CD14-positive monocyte (primary cell): ENCODE data around the gene RNF17. TPM values are rescaled to one million over a fixed set of nuclear protein-coding genes. Genes with fewer than 3 reads are reported as not detected.

Source experiments
- DNase-seq, 3 donors: peaks; one replicate each; pipeline ENCODE4 v3.0.0-alpha.2; 2011 to 2022
- H2AFZ ChIP-seq: 2 replicates; pipeline ENCODE4 v1.6.0; 2012; ENCODE audit warnings: mild to moderate bottlenecking, low read depth, low read length, inconsistent platforms; ENCODE audit not compliant: insufficient read depth, poor library complexity, severe bottlenecking
- H3K27ac ChIP-seq, 2 donors: 1 replicate in 1 of 2; 2 replicates in 1 of 2; pipeline ENCODE4 v1.5.1; 2012 to 2013; ENCODE audit warnings: low read length in 2 of 2, control low read depth in 1 of 2, inconsistent platforms in 1 of 2, low read depth in 1 of 2, mild to moderate bottlenecking in 1 of 2
- H3K27me3 ChIP-seq, 2 donors: one replicate each; pipeline versions ENCODE4 v1.6.0 to v1.6.1; 2011 to 2013; ENCODE audit warnings: low read length in 2 of 2; ENCODE audit not compliant: control insufficient read depth in 2 of 2, insufficient read depth in 2 of 2
- H3K36me3 ChIP-seq, 2 donors: replicated peaks in 1 of 2; 1 replicate in 1 of 2; 2 replicates in 1 of 2; pipeline versions ENCODE4 v1.5.1 to v1.6.1; 2012 to 2013; ENCODE audit warnings: low read length in 2 of 2, control low read depth in 1 of 2, inconsistent platforms in 1 of 2, mild to moderate bottlenecking in 1 of 2; ENCODE audit not compliant: insufficient read depth in 2 of 2, control insufficient read depth in 1 of 2
- H3K4me1 ChIP-seq, 2 donors: 1 replicate in 1 of 2; 2 replicates in 1 of 2; pipeline versions ENCODE4 v1.5.1 to v1.6.1; 2012 to 2013; ENCODE audit warnings: low read length in 2 of 2, control low read depth in 1 of 2, inconsistent platforms in 1 of 2, mild to moderate bottlenecking in 1 of 2, moderate library complexity in 1 of 2; ENCODE audit not compliant: insufficient read depth in 2 of 2, control insufficient read depth in 1 of 2
- H3K4me2 ChIP-seq: replicated peaks from 2 replicates; pipeline ENCODE3; 2012; ENCODE audit warnings: low read length, moderate library complexity, mild to moderate bottlenecking; ENCODE audit not compliant: poor library complexity, severe bottlenecking; ENCODE audit errors: extremely low read depth
- H3K4me3 ChIP-seq, 3 experiments: fragments of 200-600 bp in 1 of 3; sonication (generic) in 1 of 3; replicated peaks in 1 of 3; 1 replicate in 2 of 3; 2 replicates in 1 of 3; pipeline ENCODE4 v1.5.1; 2011 to 2013; ENCODE audit warnings: low read length in 3 of 3, mild to moderate bottlenecking in 3 of 3, control low read depth in 2 of 3, low read depth in 2 of 3, inconsistent platforms in 1 of 3, moderate library complexity in 1 of 3
- H3K79me2 ChIP-seq: 2 replicates; pipeline ENCODE4 v1.6.0; 2012; ENCODE audit warnings: mild to moderate bottlenecking, control low read depth, inconsistent platforms, low read length, moderate library complexity; ENCODE audit not compliant: insufficient read depth
- H3K9ac ChIP-seq: 2 replicates; pipeline ENCODE4 v1.6.0; 2017; ENCODE audit warnings: low read length, mild to moderate bottlenecking; ENCODE audit not compliant: insufficient read depth, poor library complexity, severe bottlenecking
- H3K9me3 ChIP-seq, 2 donors: replicated peaks in 1 of 2; 1 replicate in 1 of 2; 2 replicates in 1 of 2; pipeline versions ENCODE4 v1.5.1 to v1.6.1; 2012 to 2013; ENCODE audit warnings: low read length in 2 of 2, control low read depth in 1 of 2; ENCODE audit not compliant: control insufficient read depth in 1 of 2, insufficient read depth in 1 of 2
- H4K20me1 ChIP-seq: 2 replicates; pipeline ENCODE4 v1.6.0; 2012; ENCODE audit warnings: mild to moderate bottlenecking, low read length, control low read depth, moderate library complexity; ENCODE audit not compliant: insufficient read depth
- H3K27ac Mint-ChIP-seq, 7 donors: one replicate each; pipeline ENCODE4 v1.8.0; 2020; ENCODE audit warnings: mild to moderate bottlenecking in 7 of 7, mixed read lengths in 7 of 7, moderate library complexity in 6 of 7, inconsistent platforms in 2 of 7
- H3K27me3 Mint-ChIP-seq, 3 donors: one replicate each; pipeline ENCODE4 v1.8.0; 2021 to 2022; ENCODE audit warnings: low read depth in 3 of 3, mild to moderate bottlenecking in 3 of 3, mixed read lengths in 3 of 3, moderate library complexity in 3 of 3, inconsistent platforms in 1 of 3
- H3K36me3 Mint-ChIP-seq, 2 donors: one replicate each; pipeline ENCODE4 v1.8.0; 2020; ENCODE audit warnings: mixed read lengths in 2 of 2, inconsistent platforms in 1 of 2, mild to moderate bottlenecking in 1 of 2
- H3K4me1 Mint-ChIP-seq: one replicate; pipeline ENCODE4 v1.8.0; 2020; ENCODE audit warnings: mild to moderate bottlenecking, mixed read lengths
- H3K4me3 Mint-ChIP-seq, 2 donors: one replicate each; pipeline ENCODE4 v1.8.0; 2020; ENCODE audit warnings: mild to moderate bottlenecking in 2 of 2, mixed read lengths in 2 of 2, moderate library complexity in 1 of 2
- H3K9me3 Mint-ChIP-seq, 7 donors: one replicate each; pipeline ENCODE4 v1.8.0; 2020 to 2022; ENCODE audit warnings: mixed read lengths in 7 of 7, mild to moderate bottlenecking in 6 of 7, moderate library complexity in 6 of 7, inconsistent platforms in 2 of 7
- CTCF ChIP-seq: fragments of 200-600 bp; IDR thresholded peaks from one replicate; pipeline ENCODE4 v1.8.0; 2022; ENCODE audit warnings: antibody characterized with exemption, mild to moderate bottlenecking
- WGBS: methylation state at CpG from one replicate; pipeline ENCODE4 v1.1.5; 2013; ENCODE audit warnings: missing lambda C conversion rate; ENCODE audit not compliant: insufficient coverage; 5-methylcytosine and 5-hydroxymethylcytosine counted together
- intact Hi-C, 2 donors: fragments of 100-400 bp; cut with micrococcal nuclease; formaldehyde crosslinking; loops; one replicate each; pipeline versions ENCODE4 v1.15.0 to v1.15.1; 2023
- polyA plus RNA-seq, 3 donors: library from polyadenylated mRNA; depleted of rRNA in 1 of 3; unstranded in 2 of 3; stranded (reverse) in 1 of 3; fragments of 300-500 nt in 2 of 3; fragments of >200 nt in 1 of 3; fragmentation: Illumina TruSeq in 2 of 3; gene quantifications; 1 replicate in 2 of 3; 2 replicates in 1 of 3; pipeline ENCODE4 v1.2.3, GENCODE V29; 2012 to 2021

RNF17 gene
- polyA plus RNA-seq, 3 donors, result not detected

GRCh38 chr13:24890256-24890655 is 126.3 kb downstream of the RNF17 start:
- Mint-ChIP-seq H3K9me3 (peaks cover 0 to 2% (median 0%) of the 10 kb centered on the region in 7 donors), H3K36me3 (peaks cover 49 to 66% of the 10 kb centered on the region in 2 donors), H3K27ac (no peak overlapping the region), H3K27me3 (peaks cover 0 to 3% (median 0%) of the 10 kb centered on the region in 3 donors), H3K4me3 (no peak overlapping the region), H3K4me1 (peaks cover 7% of the 10 kb centered on the region)
- Histone ChIP-seq H2AFZ (no peak overlapping the region), H3K4me3 (no peak overlapping the region), H4K20me1 (no peaks in the 10 kb centered on the region), H3K27ac (no peak overlapping the region), H3K79me2 (no peaks in the 10 kb centered on the region), H3K4me2 (no peak overlapping the region), H3K9me3 (no peaks in the 10 kb centered on the region), H3K27me3 (no peaks in the 10 kb centered on the region), H3K4me1 (peaks cover 0 to 5% of the 10 kb centered on the region in 2 donors), H3K9ac (no peak overlapping the region), H3K36me3 (peaks cover 12 to 57% of the 10 kb centered on the region in 2 donors)
- DNase-seq, result no peak
- TF ChIP-seq CTCF, result no peak
- 99% methylated on average over 7 of the region's 7 CpGs for WGBS
- intact Hi-C loops, result no loop called here

GRCh38 chr13:24891476-24892108 is 127.6 kb downstream of the RNF17 start:
- TF ChIP-seq CTCF, result no peak
- no peak overlapping the region for H3K4me3 Mint-ChIP-seq
- Histone ChIP-seq H3K27me3 (no peaks in the 10 kb centered on the region), H3K79me2 (no peaks in the 10 kb centered on the region), H3K36me3 (peaks cover 12 to 53% of the 10 kb centered on the region in 2 donors), H3K4me3 (no peak overlapping the region), H3K27ac (no peak overlapping the region), H2AFZ (no peak overlapping the region), H3K4me1 (peaks cover 0 to 5% of the 10 kb centered on the region in 2 donors), H3K4me2 (no peak overlapping the region), H4K20me1 (no peaks in the 10 kb centered on the region), H3K9me3 (no peaks in the 10 kb centered on the region), H3K9ac (no peak overlapping the region)
- 92% methylated on average over 11 of the region's 18 CpGs for WGBS
- H3K27ac Mint-ChIP-seq, result peak overlapping the region in 2 of 7 donors; percentile 1 to 39
- peaks cover 7% of the 10 kb centered on the region for H3K4me1 Mint-ChIP-seq
- peaks cover 50 to 66% of the 10 kb centered on the region in 2 donors for H3K36me3 Mint-ChIP-seq
- peaks cover 0 to 3% (median 0%) of the 10 kb centered on the region in 3 donors for H3K27me3 Mint-ChIP-seq
- intact Hi-C loops, result no loop called here
- peaks cover 0 to 2% (median 0%) of the 10 kb centered on the region in 7 donors for H3K9me3 Mint-ChIP-seq
- DNase-seq, result no peak
